Loucy (cell line): ENCODE data around the gene PLAAT2.

Experiments
- EZH2phosphoT487 ChIP-seq: fragments of 200-600 bp; IDR thresholded peaks from 2 replicates; pipeline ENCODE4 v1.6.1; 2018; ENCODE audit warnings: antibody characterized with exemption, mild to moderate bottlenecking, moderate library complexity, borderline replicate concordance
- TF ChIP-seq, protein P1 (sequence below): fragments of 200-600 bp; sonication (generic); conservative IDR thresholded peaks from 2 replicates; pipeline ENCODE4 v1.5.1; 2014; ENCODE audit warnings: mild to moderate bottlenecking, antibody characterized with exemption, low read length

DNA sequence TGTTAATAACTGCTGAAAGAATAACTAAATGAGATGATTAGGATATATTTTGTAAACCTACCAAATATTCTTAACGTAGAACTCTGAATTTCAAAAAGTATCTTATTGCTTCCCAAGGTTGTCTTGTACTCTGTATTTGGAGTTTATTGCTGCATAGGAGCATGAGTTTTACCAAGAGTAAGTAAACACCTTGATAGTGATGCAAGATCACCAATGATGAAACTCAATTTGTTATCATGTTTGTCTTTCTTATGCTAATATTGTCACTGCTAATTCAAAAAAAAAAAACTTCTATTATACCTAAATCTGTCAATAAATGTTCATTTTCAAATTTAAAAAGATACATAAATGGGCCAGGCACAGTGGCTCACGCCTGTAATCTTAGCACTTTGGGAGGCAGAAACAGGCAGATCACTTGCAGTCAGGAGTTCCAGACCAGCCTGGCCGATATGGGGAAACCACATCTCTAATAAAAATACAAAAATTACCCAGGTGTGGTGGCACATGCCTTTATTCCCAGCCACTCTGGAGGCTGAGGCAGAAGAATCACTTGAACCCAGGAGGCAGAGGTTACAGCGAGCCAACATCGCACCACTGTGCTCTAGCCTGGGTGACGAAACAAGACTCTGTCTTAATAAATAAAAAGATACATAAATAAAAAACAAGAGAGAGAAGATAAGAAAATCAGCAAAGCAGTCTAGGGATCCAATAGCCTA lies 23.4 kb upstream of the PLAAT2 start:
- no peak for TF ChIP-seq EZH2phosphoT487
- TF ChIP-seq, protein P1, sequence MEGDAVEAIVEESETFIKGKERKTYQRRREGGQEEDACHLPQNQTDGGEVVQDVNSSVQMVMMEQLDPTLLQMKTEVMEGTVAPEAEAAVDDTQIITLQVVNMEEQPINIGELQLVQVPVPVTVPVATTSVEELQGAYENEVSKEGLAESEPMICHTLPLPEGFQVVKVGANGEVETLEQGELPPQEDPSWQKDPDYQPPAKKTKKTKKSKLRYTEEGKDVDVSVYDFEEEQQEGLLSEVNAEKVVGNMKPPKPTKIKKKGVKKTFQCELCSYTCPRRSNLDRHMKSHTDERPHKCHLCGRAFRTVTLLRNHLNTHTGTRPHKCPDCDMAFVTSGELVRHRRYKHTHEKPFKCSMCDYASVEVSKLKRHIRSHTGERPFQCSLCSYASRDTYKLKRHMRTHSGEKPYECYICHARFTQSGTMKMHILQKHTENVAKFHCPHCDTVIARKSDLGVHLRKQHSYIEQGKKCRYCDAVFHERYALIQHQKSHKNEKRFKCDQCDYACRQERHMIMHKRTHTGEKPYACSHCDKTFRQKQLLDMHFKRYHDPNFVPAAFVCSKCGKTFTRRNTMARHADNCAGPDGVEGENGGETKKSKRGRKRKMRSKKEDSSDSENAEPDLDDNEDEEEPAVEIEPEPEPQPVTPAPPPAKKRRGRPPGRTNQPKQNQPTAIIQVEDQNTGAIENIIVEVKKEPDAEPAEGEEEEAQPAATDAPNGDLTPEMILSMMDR: no peak
